Measurements from ENCODE around the gene RUNX2.

Gene RUNX2

GRCh38 chr6:45436544-45437438, 108.7 kb downstream of the RUNX2 start:
- no peak for DNase-seq

DNA sequence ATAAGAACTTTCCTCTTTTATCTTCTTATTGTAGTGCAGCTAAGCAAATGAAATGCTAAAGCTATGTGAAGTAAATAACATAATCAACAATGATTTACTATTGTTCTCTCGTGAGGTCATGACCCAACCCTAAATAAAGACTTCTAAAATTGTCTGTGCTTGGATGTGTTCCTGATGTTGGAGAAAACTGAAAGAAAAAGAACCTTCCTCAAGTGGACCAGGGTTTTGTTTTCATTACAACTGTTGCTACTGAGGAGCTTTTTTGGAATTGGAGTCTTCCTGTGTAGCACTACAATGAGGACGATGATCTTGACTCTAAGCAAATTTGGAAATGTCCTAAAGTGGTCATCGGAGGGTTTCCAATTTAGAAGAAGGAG, 109.3 kb downstream of the RUNX2 start:
- no peak for DNase-seq

GRCh38 chr6:45438151-45438550, 110.0 kb downstream of the RUNX2 start:
- no peak for DNase-seq

DNA sequence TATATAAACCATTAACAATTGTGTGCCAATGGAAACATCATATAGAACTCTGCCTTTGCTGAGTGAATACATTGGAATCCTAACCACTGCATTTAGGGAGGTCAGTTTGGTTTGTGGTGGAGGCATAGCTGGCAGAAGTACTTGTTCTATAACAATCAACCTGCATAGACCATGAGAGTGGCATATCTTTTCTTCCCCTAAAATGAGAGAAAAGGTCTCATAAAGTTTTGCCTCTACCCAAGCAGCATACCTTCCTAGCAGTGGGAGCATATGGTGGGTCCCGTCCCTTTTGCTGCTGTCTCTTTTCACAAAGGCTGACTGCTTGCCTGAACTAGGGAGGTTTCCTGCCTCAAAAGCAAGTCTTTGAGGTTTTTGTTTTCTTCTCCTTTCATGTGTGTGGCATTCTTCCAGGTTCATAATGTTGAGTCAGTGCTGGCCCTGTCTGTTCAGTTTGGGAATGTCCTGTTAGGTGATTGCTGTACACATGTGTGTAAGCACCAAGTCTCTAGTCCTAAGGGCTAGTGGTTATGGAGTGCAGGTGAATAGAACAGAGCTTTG, 110.8 kb downstream of the RUNX2 start:
- no peak for DNase-seq

DNA sequence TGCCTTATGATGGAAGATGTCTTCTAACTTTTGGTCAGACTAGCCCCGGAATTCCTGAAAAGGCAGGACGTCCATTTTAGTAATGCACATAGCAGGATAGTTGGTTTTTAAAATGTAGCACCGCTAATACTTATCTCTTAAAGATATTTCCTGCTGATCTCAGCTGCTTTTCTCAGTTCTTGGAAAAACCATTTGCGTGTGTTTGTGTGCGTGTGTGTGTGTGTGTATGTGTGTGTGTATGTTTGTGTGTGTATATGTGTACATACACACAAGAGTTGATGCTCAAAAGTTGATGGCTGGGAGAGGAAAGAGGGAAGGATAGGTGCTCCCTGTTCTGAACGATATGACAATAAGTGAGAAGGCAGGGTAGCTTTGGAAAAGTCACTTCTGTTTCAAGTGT, 111.3 kb downstream of the RUNX2 start:
- no peak for DNase-seq

DNA sequence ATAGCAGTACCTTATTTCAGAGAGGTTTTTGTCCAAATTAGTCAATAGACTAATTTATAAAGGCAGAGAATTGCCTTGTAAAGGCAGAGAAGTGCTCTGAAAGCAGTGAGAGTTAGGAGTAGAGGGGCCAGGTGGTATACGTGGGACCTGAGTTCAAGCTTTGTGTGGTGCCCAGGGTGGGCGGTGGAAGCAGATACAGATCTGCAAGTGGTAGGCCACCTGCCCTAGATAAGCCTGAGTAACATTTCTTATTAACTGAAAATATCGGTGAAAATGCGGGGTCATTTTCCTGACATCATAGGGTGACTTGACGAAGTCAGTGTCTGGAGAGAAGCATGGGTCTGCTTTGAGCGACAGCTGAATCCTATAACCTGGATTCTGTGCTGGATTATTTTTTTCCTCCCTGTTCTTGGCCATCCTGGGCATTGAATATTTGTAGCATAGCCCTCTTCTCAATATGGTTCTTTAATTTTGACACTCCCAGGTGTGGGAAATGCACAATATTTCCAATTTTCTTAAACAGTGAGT, 111.8 kb downstream of the RUNX2 start:
- no peak for DNase-seq

GRCh38 chr6:45441851-45442453, 113.8 kb downstream of the RUNX2 start:
- no peak for DNase-seq

- DNase-seq, result no peak
Measured at GRCh38 chr6:45442716-45443115, 114.6 kb downstream of the RUNX2 start.

- DNase-seq, result no peak
Measured at GRCh38 chr6:45445364-45445748, 117.2 kb downstream of the RUNX2 start.

GRCh38 chr6:45445749-45446549, 117.8 kb downstream of the RUNX2 start:
- DNase-seq, result no peak

- no peak for DNase-seq
Measured at GRCh38 chr6:45447005-45447404, 118.9 kb downstream of the RUNX2 start.

DNA sequence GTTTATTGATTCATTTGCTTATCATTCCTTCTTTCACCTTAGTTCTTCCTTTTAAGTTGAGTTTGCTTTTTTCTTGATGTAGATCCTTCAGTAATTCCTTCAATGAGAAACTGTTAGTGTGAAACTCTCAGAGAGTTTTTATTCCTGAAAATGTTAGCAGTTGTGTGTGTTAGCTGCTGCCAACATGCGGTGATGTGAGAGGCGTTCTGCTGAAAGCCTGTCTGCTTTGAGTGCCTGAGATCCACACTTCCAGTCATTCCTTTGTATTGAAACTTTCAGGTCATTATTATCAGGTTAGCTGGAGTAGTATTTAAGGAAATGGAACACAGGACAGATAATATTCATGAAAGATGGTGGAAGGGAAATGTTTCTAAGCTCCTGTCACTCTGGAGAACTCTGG, 119.6 kb downstream of the RUNX2 start:
- no peak for DNase-seq

DNA sequence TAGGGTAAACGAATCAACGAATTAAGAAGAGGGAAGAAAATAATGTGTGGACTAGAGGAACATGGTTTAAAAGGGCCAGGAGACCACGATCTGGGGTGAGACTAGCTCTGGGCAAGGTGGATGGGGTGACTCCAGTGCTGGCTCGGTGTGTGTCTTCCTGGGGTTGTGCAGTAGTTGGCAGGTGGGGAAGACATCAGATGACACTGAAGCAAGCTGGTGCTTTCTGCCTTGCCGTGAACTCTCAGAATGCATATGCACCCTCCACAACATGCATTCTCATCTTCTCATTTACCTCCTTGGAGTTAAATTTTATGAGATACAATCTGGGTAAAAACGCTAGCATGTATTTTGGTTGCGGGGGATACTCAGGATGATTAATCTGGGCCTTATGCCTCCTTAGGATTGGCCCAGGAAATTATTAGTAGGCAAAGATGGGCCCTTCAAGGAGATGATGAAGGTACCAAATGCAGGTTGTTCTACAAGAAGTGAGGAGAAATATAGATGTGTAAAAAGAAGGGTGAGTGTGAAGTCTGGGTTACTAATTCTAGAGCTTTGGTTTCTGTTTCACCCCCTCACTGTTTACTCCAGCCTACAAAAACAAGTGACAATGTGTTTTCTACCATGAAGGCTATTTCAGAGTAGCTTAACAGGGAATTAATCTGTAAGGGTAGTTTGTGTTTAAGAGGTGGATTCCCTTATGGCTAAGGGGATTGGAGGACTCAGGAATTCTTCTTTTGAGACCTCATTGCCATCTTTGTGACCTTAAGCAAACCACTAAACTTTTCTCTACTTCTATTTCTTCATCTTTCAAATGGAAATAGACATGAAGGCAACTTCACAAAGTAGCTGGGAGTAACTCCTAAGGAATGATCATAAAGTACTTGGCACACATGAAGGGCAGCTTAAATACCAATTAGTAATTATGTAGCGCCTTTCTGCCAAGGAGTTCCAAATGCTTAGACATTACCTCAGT, 120.6 kb downstream of the RUNX2 start:
- DNase-seq, result no peak

DNA sequence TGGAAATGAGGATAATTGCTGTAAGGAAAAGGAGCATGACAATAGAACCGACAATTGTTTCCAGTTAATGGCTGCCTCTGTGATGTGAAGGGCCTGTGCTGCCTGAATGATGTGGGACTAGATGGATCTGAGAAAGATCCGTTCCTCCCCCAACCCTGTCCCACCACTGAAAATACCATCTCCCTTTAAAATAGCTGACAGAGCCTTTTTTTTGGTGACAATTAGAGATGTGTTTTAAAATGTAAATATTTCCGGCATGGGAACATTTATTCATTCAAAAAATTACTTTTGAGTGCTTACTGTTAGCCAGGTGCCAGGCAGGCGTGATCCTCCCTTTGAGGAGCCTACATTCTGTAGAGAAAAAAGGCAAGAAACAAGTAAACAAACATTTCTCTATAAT, 122.0 kb downstream of the RUNX2 start:
- no peak for DNase-seq

DNA sequence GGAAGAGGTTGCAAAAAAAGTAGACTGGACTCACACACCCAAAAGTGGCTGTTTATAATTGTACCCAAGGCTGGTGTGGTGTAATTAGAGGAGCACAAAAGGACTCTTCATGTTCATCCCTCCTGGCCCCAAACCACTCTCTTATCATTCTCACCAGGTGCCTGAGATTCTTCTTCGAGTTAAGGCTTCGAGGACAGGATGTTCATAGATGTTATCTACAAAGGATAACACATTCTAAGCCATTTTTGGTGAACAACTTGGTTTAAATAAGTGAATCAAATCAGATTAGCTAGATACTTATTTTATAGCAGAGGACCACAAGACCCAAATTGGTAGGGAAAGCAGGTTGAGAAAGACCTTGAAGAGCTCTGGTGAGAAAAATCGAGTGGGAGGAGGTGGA, 122.7 kb downstream of the RUNX2 start:
- DNase-seq, result no peak

- DNase-seq, result no peak
Measured at GRCh38 chr6:45454008-45454911, 126.1 kb downstream of the RUNX2 start.

GRCh38 chr6:45455408-45455807, 127.3 kb downstream of the RUNX2 start:
- no peak for DNase-seq

DNA sequence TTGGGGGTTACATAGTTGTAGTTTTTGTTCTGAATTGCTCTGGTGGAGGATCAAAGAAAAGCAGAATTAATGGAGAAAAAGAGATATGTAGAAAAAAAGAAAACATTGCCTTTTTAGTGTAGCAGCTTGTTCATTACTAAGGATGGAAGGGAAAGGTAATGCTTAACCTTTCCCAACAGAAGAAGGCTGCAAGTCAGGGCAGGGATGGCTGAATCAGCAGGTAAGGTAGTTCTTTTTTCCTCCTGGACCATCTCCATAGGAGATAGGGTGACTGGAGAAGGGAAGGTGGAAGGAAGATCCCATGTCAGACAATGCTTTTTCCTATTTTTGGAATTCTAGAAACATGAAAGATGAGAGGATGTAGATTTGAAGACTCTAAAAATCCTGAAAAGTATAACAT, 129.0 kb downstream of the RUNX2 start:
- DNase-seq, result no peak

- no peak for DNase-seq
Measured at GRCh38 chr6:45458672-45459071, 130.5 kb downstream of the RUNX2 start.

GRCh38 chr6:45460166-45460565, 132.0 kb downstream of the RUNX2 start:
- no peak for DNase-seq

- DNase-seq, result no peak
Measured at GRCh38 chr6:45461486-45461885, 133.4 kb downstream of the RUNX2 start.
